ENCODE results near the gene MACROD2.

DNA sequence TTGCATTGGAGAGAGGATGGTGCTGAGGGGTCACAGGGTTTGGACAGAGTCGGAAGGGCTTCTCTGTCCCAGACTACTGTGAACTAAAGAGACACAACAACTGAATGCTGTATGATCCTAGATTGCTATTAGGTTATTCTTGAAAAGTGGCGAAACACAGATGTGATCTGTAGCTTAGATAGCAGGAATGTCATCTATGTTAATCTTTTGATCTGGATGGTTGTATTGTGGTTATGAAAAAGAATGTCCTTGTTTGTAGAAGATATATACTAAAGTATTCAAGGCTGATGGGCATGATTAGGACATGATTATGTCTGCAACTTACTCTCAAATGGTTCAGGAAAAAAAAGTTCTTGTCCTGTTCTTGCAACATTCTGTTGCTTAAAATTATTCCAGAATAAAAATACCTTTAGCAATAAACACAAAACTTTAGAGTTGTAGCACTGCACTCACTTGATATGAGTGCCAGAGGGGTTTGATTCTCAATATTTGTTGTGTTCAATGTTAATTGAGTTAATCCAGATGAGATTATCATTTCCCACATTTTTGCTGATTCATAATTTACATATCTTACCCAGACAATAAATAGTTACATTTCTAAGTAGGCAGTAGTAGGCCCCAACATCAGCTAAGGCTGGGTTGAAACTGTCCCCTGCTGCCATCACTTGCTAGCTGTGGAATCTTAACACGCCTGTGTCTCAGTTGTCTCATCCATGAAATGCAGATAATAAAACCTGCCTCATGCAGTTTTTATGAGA is 1932.8 kb downstream of the MACROD2 start:
- TF ChIP-seq EP300 (IDR thresholded peaks at IDR 0.05) (no peak), POLR2AphosphoS5 (IDR thresholded peaks at IDR 0.05) (no peak), POLR2A (IDR thresholded peaks at IDR 0.05) (no peak)
- TF ChIP-seq, protein P1, sequence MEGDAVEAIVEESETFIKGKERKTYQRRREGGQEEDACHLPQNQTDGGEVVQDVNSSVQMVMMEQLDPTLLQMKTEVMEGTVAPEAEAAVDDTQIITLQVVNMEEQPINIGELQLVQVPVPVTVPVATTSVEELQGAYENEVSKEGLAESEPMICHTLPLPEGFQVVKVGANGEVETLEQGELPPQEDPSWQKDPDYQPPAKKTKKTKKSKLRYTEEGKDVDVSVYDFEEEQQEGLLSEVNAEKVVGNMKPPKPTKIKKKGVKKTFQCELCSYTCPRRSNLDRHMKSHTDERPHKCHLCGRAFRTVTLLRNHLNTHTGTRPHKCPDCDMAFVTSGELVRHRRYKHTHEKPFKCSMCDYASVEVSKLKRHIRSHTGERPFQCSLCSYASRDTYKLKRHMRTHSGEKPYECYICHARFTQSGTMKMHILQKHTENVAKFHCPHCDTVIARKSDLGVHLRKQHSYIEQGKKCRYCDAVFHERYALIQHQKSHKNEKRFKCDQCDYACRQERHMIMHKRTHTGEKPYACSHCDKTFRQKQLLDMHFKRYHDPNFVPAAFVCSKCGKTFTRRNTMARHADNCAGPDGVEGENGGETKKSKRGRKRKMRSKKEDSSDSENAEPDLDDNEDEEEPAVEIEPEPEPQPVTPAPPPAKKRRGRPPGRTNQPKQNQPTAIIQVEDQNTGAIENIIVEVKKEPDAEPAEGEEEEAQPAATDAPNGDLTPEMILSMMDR (IDR thresholded peaks at IDR 0.05): no peak

All from suprapubic skin (tissue), 4 donors.